Measurements from ENCODE around the gene ENG. TPM values are rescaled to one million over a fixed set of nuclear protein-coding genes. Genes with fewer than 3 reads are reported as not detected.

ENG gene
- total and polyA plus RNA-seq, 2 of the 4 experiments (the other 2 are of a cell fraction) = 3.6 to 83.3 TPM

- no peak overlapping the region for H3K23ac ChIP-seq (ENCODE audit: low read depth, low read length)
- H2BK120ac ChIP-seq (ENCODE audit: low read depth, low read length) = no peak overlapping the region
- peak overlapping the region; percentile 29 for H2AK5ac ChIP-seq (ENCODE audit: low read depth, low read length)
- H3K9me3 ChIP-seq (ENCODE audit: control insufficient read depth, insufficient read depth, low read length) = no peaks in the 10 kb centered on the region
- intact Hi-C loops (cut with micrococcal nuclease) (loop anchor here (1.0 to 2.0 kb wide), 2 partner anchors 83 to 135 kb away; partner anchors contain the start of genes CDK9 and TOR2A), dilution Hi-C loops (cut with HindIII; ENCODE audit: low sequenced_read_pairs, unreplicated experiment) (no loop called here), in situ Hi-C loops (cut with MboI; ENCODE audit: low sequenced_read_pairs) (no loop called here)
- ChIA-PET CTCF (interaction anchor here (0.6 to 1.6 kb wide), 8 partner anchors 13 to 145 kb away, joined by 3 to 8 read pairs (median 5); partner anchors contain the start of gene TOR2A), POLR2A (ENCODE audit: unreplicated experiment) (no interaction called here)
- BruUV-seq (replicated peaks) = no TSS peak
- no peak overlapping the region for H3K4me2 ChIP-seq (ENCODE audit: low read depth, low read length)
- no peak overlapping the region for H3K14ac ChIP-seq (replicated peaks; ENCODE audit: low read depth, low read length)
- H3K18ac ChIP-seq (ENCODE audit: low read depth, low read length) = no peak overlapping the region
- no peak overlapping the region for H2BK15ac ChIP-seq (ENCODE audit: low read depth, low read length)
- 69% methylated on average over 7 of the region's 18 CpGs; no CpG with 5 or more reads in 1 of the 2 experiments for WGBS, 2 experiments (ENCODE audit: extremely low coverage in 2 of 2, insufficient read length in 1 of 2)
- peaks cover 33% of the 10 kb centered on the region for H3K36me3 ChIP-seq (ENCODE audit: control insufficient read depth, insufficient read depth, low read length)
- no peak overlapping the region for H2BK20ac ChIP-seq (ENCODE audit: low read depth, low read length)
- peak overlapping the region; percentile 36 for H2AFZ ChIP-seq (replicated peaks; ENCODE audit: low read length, poor library complexity)
- H2BK5ac ChIP-seq (ENCODE audit: low read depth, low read length, poor library complexity, severe bottlenecking) = no peak overlapping the region
- H4K20me1 ChIP-seq (ENCODE audit: insufficient read depth, low read length) = 0 out of 2 replicates have a peak, but pooled peaks cover 4% of the 10 kb centered on the region
- peaks cover 2% of the 10 kb centered on the region in 2 experiments; a peak in 1 of 4 replicates for H3K79me1 ChIP-seq (ENCODE audit: low read depth in 1 of 2, low read length in 2 of 2)
- H3K4me3 ChIP-seq (ENCODE audit: insufficient read depth, low read depth, low read length) = no peak overlapping the region
- H3K9me1 ChIP-seq (ENCODE audit: insufficient read depth, low read length) = peaks cover 3% of the 10 kb centered on the region; the same call in 1 of the 2 replicates
- H4K91ac ChIP-seq (ENCODE audit: insufficient read depth, low read depth, low read length) = 0 out of 2 replicates have a peak overlapping the region, but pooled peaks have one; percentile 15
- peak; percentile 96 for ATAC-seq (ENCODE audit: low read depth)
- H3K27ac ChIP-seq (ENCODE audit: insufficient read depth, low read length) = no peak overlapping the region
- peak; percentile 67 for DNase-seq
- no peak overlapping the region for H4K8ac ChIP-seq (ENCODE audit: low read depth in 2 of 2, low read length in 2 of 2)
- no peaks in the 10 kb centered on the region for H3K27me3 ChIP-seq (ENCODE audit: control insufficient read depth, insufficient read depth, low read length)
- H2AK9ac ChIP-seq (replicated peaks; ENCODE audit: low read depth, low read length, poor library complexity) = peak overlapping the region; percentile 31
- no peaks in the 10 kb centered on the region for H3K4me1 ChIP-seq (ENCODE audit: control insufficient read depth, insufficient read depth, low read length)
- no peak overlapping the region for H3K56ac ChIP-seq (ENCODE audit: extremely low read depth, insufficient read depth, low read length)
- H3K4ac ChIP-seq (ENCODE audit: low read depth, low read length) = no peak overlapping the region
- no peak overlapping the region for H3K9ac ChIP-seq (ENCODE audit: low read depth, low read length)
- no peak overlapping the region for H4K5ac ChIP-seq (ENCODE audit: low read depth, low read length)
- TF ChIP-seq RFX5 (IDR thresholded peaks at IDR 0.05; ENCODE audit: low read depth, low read length) (no peak), USF2 (IDR thresholded peaks at IDR 0.05; ENCODE audit: low read depth, low read length) (no peak), CEBPB (IDR thresholded peaks at IDR 0.05; ENCODE audit: low read depth, low read length) (no peak), RCOR1 (IDR thresholded peaks at IDR 0.05; ENCODE audit: insufficient replicate concordance, low read length) (no peak), MAZ (IDR thresholded peaks at IDR 0.05; ENCODE audit: borderline replicate concordance, low read depth, low read length) (peak; percentile 58; the same call in 1 of the 2 replicates), SMC3 (IDR thresholded peaks at IDR 0.05; ENCODE audit: low read depth, low read length) (peak; percentile 97), FOS (IDR thresholded peaks at IDR 0.05; ENCODE audit: low read depth, low read length) (no peak), ELK1 (IDR thresholded peaks at IDR 0.05; ENCODE audit: borderline replicate concordance, low read depth, low read length) (no peak), POLR2A (IDR thresholded peaks at IDR 0.05; ENCODE audit: low read depth, low read length) (0 out of 2 replicates have a peak, but pooled peaks have one; percentile 50), MAFK (IDR thresholded peaks at IDR 0.05; ENCODE audit: low read depth, low read length) (no peak), CTCF (conservative IDR thresholded peaks at IDR 0.05; ENCODE audit: low read depth, low read length) (peak; percentile 97), MXI1 (IDR thresholded peaks at IDR 0.05; ENCODE audit: borderline replicate concordance, low read depth, low read length) (no peak), CHD1 (IDR thresholded peaks at IDR 0.05; ENCODE audit: low read depth, low read length) (no peak)
Observed at GRCh38 chr9:127869310-127870152, 15.1 kb upstream of the ENG start.
